NCI-H446 (cell line): Measurements from ENCODE around the gene MYO3A.
"Not testable (repeated sequence)": the region's sequence is repeated elsewhere in the genome, so short reads cannot be mapped to it uniquely, and the experiment has no call there.

ENCODE experiments used
- DNase-seq, 2 experiments: peaks; one replicate each; lab custom pipeline; 2025; lab: John Stamatoyannopoulos, UW

Gene MYO3A

DNA sequence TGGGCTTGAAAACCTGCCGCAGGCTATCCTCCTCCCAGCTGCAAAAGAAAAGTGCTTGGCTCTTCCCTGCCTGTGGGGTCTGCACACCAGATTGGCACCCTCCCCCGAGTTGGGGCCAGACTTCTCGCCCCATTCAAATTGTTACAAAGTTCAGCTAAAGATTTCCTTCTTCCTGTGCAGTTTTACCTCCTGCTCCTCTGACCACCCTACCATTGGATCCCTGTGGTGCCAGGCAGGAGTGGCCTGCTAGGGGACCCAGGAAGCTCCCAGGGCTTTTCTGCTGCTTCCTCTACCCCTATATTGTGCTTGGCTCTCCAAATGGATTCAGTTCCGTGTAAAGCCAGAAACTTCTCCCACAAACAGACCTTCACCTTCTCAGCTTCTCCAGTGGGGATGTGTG, 147.4 kb downstream of the MYO3A start:
- DNase-seq = no peak

DNA sequence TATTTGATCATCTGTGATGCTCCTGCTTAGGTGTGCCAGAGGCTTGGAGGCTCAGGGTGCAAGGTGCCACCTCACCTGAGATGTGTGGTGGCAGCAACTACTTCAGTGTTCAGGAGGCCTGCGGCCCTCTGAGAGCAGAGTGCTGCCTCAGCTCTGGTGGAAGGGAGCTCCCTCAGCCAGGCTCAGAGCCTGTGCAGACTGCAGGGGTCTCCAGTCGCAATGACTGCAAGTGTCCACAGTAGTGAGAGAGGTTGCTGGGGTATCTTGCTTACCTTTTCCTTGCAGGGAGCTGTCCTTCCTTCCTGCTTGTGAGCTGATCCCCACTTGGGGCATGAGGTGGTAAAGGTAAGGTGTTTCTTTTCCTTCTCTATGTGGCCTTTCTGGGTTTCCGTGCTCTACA, 151.5 kb downstream of the MYO3A start:
- DNase-seq = no peak

DNA sequence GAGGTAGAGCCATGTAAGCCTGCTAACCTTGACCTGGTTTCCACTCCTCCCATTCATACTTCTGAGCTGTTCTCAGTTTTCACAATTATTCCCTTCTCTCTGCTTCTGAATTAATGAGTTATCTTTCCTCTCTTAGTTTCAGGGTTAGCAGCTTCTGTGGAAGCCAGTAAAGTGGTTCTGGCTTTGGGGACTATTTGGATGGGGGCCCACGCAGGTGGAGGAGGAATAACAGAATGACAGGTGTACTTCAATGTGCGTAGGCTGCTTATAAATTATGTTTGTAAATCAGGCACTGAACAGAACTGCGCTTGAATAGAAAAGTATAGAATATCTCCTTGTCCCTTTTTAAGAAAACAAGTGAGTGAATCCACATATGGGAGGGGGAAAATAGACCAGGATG, 153.6 kb downstream of the MYO3A start:
- no peak for DNase-seq

DNA sequence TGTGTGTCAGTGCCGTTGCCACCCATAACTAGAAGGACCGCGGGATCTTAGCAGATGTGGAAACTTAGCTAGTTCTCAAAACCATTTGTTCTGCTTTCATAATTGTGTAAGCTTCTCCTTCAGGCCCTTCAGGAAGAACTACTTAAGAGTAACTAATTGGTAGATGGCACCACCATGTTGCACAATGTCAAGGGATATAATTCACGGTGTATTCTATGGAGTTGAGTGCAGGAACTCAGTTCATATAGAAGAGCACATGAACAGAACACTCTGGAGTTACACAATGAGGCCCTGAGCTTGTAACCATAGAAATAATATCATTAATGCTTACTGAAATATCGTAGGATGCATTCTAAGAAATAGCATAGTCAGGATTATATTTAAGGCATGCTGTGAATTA, 156.0 kb downstream of the MYO3A start:
- DNase-seq = no peak

DNA sequence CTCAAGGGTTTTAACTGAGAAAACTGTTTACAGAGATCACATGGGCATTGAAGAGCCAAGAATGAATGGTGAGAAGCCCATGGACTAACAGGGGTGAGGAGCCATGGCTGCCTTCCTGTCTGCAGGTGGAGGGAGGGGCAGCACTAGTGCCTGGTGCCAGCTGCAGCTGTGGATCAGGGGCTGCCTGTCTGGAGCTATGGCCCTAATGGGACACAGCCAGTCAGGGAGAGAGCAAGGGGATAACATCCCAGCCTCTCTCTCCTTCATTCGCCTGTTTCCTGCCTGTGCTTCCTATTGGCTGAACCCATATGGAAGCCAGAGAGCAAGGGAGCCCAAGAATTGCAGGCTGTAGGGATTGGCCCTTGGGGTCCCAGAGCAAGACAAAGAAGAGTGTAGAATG, 156.7 kb downstream of the MYO3A start:
- no peak for DNase-seq

DNA sequence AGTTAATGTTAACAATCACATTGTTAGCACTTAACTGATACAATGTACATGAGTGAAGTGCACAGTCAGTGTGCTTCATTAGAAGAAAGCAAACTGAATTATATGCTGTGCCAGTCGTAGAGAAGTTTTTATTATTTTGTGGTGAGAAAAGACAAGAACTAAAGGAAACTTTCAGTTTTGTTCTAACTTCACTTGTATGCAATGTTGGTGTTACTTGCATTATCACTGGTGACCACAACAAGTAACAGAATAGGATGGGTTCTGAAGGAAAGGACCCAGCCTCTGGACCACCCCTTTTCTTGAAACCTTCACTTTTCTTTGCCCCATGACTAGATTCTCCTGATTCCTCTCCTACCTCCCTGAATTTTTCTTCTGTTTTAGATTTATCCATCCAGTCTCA, 159.2 kb downstream of the MYO3A start:
- DNase-seq = no peak

DNA sequence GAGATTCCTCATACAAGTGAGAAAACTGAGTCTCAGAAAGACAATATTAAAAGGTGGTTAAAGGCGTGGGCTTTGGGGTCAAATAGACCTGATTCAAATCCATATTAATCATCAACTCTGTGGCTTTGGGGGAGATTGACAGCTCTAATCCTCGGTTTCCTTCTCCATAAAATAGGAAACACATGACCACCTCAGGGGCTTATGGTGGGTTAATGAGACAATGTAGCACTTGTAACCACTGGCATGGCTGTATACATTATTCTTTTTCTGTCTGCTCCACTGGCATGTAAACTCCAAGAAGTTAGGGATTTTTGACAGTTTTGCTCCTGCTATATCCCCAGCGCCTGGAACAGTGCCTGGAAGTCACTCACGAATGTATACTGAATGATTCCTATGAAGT, 161.8 kb downstream of the MYO3A start:
- no peak for DNase-seq

DNA sequence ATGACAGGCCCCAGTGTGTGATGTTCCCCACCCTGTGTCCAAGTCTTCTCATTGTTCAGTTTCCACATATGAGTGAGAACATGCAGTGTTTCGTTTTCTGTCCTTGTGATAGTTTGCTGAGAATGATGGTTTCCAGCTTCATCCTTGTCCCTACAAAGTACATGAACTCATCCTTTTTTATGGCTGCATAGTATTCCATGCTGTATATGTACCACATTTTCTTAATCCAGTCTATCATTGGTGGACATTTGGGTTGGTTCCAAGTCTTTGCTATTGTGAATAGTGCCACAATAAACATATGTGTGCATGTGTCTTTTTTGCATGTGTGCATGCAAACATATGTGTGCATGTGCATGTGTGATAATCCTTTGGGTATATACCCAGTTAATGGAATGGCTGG, 163.5 kb downstream of the MYO3A start:
- DNase-seq = not testable (repeated sequence)

DNA sequence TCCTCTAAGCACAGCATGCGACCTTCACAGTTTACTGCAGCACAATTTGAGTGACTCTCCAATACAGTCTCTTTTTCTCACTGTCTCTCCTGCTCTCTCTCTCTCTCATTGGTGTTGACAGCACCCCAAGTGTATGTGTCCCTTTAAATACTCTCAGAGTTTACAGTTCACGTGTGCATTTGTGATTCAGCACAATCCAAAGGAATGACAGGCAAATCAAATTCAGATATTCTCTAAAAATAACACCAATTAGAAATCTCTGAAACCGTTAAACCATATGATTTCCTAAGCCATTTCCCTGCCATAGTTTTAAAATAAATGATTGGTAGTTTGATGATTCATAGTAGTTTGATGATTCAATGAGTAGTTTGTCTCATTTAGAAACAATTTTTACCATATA, 178.5 kb downstream of the MYO3A start:
- DNase-seq = no peak

DNA sequence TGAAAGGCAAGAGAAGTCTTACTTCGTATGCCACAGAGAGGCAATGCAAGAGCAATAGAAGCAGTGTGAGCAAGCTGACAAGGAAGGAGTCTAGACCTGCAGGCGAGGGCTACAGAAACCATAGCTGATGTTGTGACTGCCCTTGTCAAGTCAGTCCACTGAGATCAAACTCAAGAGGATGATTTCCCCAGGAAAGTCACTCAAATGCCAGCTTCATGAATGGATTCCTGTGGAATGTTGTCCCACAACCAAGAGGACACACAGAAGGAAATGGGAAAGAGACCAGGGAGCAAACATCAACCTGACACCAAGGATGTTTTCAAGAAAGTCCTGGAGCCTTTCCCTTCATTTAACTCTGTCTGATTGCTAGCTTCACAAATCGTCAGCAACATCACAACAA, 204.6 kb downstream of the MYO3A start:
- no peak for DNase-seq

DNA sequence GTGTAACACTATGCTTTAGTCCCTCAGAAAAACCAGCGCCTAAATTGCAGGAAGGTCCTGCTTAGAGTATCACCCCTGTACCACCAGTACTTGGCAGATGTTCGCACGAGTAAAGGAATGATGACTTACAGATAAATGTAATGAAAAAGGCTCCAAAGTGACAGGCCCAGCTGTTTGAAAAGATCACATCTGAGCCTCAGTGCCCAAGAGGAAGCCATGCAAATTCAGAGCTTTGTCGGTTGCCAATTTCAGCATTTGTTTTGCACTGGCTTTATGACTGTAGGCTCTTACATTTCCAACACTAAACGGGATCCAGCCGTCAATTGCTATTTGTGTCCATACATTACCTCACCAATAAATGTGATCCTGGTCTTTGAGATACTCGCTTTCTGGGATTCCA, 222.0 kb downstream of the MYO3A start:
- DNase-seq = no peak

DNA sequence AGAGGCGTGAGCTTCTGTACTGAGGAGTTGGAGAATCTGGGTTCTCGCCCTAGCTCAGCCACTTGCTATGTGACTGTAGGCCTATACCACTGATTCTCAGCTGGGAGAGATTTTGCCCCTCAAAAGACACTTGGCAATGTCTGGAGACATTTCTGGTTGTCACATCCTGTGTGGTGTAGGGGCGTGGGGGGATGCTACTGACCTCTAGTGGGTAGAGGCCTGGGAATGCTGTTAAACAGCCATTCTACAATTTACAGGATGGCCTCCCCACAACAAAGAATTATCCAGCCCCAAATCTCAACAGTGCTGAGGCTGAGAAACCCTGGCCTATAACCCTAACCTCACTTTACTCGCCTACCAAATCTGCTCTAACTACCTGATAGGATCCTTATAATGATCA, 223.7 kb downstream of the MYO3A start:
- DNase-seq = no peak

DNA sequence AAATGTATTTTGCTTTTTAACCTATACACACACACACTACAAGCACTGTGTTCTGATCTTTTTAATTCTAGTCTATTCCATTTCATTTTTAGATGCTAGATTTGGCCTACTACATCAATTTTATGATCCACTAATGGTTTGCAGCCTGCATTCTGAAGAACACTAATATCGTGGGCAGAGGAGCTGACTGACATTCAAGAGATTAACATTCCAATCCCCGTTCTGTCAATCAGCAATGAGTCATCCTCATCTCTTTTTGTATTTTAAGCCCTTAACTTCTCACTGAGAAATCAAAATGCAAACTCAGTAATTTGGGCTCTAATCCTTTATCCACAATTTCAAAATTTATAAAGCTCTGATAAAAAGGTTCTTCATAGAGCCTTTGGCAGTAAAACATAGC, 235.4 kb downstream of the MYO3A start:
- no peak for DNase-seq

DNA sequence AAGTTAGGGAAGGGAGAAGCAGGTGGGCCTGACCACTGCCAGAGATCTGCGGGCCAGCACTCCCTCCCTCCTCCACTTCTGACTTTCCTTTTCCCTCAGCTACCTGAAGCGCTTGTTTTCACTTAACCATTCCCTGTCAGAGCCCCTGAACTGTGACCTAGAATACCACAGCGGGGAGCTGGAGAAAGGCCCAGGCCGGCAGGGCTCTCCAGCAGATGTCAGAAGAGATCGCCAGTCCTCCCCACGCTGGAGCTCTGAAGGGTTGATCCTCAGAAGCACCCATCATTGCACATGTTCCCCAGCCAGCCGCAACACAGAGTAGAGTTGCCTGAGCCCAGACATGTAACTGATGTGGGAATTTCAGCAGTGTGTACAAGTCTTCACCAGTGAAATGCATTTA, 238.1 kb downstream of the MYO3A start:
- DNase-seq = no peak

DNA sequence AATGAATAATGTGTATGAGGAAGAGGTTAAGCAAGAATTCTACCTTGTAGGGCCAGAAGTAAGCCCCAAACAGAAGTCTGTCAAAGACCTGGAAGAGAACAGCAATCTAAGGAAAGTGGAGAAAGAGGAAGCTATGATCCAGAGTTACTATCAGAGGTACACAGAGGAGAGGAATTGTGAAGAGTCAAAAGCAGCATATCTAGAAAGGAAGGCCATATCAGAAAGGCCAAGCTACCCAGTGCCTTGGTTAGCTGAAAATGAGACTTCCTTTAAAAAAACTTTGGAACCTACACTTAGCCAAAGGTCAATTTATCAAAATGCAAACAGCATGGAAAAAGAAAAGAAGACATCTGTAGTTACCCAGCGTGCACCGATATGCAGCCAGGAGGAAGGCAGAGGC, 239.8 kb downstream of the MYO3A start:
- DNase-seq = no peak

DNA sequence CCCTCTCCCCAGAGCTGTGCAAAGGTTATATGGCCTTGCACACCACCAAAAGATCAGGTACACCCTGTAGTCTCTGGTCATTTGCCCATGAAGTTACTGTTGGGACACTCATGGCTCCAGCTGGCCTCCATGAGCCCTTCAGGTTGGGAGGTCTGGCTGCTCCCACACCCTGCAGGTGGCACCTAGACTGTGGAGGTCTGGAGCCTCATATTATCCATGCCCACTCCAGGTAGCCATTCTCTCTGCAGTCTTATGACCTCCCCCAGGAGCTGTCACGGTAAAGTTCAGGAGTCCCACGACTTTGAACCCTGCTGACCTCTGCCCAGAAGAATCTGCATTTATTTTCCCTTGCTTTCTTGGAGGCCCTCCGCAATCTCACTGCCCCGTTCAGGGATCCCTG, 243.3 kb downstream of the MYO3A start:
- DNase-seq = no peak

DNA sequence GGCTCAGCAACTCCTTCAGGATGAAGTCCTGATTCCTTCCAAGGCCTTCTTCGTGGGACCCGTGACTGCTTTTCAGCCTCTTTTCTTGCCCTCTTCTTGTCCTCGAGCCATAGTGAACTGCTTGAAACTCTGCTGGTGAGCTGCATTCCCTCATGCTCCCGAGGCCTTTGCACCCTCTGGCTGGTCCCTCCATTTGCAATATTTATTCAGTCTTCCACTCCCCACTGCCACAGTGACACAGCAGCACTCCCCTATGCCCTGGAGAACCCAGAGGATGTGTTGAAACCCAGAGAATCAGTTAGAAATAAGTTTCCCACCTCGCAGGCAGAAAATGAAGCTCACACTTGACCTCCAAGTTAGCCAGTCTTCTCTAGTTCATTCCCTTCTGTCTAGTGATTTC, 260.2 kb downstream of the MYO3A start:
- DNase-seq = no peak

DNA sequence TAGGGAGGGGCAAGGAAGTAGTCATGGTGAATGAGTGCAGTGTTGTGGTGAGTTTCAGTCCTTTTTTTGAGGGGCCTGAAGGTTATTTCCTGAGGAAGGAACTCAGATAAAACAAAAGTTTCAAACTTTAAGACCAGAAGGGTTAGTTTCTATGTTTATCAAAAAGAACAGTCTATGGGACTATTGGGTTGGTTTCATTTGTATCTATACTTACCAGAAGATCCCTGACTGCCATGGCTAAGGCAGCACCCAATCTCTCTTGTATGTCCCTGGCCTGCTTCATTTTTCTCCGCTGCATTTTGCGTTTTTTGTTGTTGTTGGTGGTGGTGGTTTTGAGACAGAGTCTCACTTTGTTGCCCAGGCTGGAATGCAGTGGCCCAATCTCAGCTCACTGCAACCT, 263.2 kb downstream of the MYO3A start:
- DNase-seq = no peak

DNA sequence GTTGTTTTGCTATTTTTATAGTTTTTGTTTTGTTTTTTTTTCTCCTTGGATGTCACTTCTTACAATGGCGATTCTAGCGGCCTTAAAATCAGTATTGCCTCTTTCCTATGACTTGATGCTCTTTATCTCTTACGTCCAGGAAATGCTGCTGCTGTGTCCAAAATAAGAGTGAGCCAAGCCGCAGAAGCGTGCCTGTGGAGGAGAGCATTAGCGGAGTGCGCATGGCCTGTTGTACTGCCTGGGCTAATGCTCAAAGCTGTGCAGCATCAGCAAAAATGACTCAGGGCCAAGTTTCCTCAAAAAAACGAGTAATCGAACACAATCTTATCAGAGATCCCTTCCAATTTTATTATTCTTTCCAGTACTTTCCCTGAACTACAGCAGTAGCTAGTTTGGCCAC, 264.1 kb downstream of the MYO3A start:
- DNase-seq = no peak

DNA sequence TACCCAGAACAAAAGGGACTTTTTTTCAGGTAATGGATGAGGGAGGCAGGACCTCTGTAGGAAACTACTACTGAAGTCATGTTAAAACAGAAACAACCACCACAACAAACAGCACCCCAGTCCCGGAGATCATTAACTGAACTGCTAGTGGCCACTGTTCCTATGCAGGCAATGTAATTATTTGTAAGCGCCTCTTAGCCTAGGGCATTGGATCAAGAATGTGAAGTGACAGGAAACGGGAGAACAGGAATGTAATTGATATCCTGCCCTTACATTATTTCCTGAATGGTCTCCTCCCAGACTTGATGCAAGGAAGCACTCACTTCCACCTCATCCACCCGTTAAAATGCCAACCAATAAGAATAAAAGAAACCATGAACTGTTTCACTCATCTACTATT, 265.8 kb downstream of the MYO3A start:
- DNase-seq = no peak

DNA sequence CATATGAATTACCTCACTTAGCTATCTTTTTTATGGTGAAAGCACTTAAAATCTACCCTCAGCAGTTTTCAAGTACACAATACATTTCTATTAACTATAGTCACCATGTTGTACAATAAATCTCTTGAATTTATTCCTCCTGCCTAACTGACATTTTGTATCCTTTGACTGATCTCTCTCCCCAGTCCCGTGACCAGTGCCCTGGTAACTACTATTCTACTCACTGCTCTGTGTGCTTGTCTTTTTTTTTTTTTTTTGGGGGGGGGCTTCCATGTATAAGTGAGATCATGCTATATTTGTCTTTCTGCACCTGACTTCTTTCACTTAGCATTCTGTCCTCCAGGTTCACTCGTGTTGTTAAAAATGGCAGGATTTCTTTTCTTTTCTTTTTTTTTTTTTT, 271.2 kb downstream of the MYO3A start:
- no peak for DNase-seq

DNA sequence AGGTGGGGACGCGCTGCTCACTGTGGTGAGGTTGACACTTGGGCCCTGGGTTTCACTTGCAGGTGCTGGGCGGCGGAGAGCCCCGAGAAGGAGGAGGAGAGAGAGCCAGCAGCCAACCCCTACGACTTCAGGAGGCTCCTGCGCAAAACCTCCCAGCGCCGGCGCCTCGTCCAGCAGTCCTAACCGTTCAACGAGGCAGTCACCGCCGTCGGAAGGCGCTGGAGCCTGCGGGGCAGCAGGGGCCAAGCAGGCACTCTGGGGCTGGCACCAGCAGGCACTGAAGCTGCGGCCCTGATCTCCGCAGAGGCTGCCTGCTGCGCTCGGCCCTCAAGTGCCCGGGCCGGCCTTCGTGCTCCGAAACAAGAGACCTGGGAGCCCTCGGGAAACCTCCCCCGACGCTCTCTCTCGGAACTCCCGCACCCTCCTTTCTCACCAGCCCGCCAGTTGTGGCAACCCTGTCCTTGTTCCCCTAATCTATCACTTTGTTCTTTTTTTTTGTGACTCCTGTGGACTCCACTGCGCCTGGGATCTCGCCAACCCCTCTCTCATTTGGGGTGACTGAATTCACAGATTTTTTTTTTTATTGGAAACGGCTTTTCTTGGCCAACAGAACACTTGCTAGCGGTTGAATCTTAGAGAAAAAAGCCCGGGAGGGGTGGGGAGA, 277.9 kb downstream of the MYO3A start:
- DNase-seq = no peak

DNA sequence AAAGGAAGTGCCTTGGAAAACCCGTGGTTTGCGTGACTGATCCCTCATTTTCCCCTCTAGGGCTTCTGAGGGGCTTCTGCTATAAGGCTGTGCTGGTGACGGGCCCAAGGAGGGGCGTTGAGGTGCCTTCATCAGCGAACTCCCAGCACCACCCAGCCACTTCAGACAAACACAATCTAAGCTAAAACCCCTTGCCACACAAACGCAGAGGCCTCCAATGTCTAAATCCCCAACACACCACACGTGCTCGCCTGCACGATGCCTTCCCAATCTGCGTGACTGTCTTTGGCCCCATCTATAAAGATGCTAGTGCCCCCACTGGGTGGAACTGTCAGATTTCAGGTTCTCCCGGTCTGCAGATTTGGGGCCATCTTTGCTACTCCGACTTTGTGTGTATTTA, 278.5 kb downstream of the MYO3A start:
- DNase-seq = no peak

DNA sequence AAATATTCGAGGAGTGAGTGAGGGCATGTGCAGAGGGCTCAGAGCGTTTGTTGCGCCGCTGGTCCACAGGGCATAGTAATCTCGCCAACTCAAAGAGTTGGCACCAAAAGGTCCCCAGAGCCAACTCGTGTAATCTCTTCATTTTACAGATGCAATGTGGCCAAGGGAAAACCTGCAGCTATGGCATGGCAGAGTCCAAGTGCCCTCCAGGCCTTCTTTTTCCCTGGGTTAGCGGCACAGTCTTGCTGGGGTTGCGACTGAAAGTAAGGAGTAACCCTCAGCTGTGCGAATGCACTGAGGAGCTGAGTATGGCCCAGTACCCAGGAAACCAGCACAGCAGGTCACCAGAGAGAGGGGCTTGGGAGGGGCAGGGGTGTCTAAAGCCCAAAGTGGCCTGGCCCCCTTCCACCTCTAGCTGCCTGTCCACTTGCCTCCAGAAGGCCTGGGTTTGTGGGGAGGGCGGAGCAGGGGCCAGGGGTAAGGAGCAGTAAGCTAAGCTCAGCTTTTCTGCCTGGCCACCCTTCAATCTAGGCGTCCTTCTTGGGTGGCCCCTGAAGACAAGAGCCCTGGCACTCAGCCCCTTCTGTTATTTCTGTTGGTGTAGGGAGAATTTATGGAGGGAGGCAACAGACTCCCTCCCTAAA, 279.2 kb downstream of the MYO3A start:
- no peak for DNase-seq
